Effector CD8-positive, alpha-beta T cell (primary cell): Measurements from ENCODE around the gene CRAT.
A peak's percentile ranks its signal among the peaks of the same experiment; 100 is the strongest.

Experiments
- DNase-seq: peaks from one replicate; lab custom pipeline; 2025; lab: John Stamatoyannopoulos, UW

Gene CRAT

GRCh38 chr9:129089246-129089645 is 21.3 kb downstream of the CRAT start:
- DNase-seq: no peak

DNA sequence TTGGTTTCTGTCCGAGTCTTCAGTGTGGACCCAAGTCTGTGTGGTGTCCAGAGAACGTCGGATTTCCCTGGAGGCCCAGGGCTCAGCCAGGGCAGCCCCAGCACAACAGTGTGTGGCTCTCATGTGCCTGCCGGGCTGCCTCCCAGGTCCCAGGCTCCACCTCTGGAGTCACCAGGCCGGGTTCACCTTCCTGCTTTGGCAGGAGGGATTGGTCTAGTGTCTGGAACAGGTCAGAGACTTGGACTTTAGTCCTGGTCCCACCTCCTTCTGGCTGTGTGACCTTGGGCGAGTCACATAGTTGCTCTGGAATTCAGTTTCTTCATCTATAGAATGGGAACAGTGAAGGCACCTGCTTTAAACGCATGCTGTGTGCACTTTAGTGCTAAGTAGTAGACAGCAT is 26.5 kb downstream of the CRAT start:
- no peak for DNase-seq

DNA sequence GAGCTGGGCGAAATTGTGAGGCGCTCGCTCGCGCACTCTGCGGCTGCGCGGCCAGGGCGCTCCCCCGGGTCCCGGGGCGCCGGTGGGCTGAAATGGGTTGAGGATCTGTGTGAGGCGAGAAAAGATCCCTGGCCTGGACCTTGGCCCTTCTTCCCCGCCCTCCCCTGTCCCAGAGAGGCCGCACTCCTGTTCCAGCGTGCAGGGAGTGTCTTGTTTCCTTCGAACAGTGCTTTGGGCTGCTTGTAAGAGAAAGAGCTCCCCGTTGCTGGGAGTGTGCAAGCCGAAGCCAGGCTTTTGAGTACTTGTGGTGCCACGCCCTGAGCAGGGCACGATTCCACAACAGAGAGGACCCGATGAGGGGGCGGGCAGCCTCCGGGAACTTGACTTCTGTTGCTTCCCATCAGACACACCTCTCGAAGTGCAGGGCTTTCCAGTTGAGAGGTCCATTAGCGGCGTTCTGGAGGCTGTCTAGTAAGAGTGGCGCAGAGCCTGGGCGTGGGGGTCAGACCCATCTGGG is 29.1 kb downstream of the CRAT start:
- DNase-seq: no peak

DNA sequence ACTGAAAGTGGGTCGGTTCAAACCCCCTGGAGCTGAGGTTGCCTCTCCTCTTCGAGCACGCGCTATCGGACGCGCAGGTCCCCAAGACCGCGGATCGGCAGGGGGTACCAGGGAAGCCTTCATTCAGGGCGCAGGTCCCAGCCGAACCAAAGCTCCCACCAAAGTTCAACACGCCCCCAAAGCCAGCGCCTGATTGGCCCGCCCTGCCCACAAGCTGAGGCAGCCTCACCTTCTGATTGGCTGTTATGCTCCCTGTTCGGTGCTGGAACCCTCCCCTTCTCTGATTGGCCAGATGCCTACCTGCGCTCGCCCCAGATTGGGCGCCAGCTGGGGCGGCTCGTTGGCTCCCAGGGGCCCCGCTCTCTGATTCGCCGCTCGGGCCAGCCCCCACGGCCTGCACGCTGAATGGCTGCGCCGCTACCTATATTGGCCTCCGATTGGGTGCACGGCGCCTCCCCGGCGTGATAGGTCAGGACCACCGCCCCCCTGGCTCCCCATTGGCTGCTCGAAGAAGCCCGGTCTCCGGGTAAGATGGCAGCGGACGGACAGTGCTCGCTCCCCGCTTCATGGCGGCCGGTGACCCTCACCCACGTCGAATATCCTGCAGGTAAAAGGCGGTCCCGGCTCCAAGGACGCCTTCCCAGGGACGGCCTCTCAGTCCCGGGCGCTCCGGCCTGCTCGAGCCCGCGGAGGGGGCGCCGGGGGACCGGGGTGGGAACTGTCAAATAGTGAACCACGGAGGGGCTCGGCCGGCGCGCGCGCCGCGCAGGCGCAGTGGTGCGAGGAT is 29.8 kb downstream of the CRAT start, which contains the start of gene DOLPP1:
DOLPP1 (plus strand) TSS at position 511 of the 787 bp plus-strand sequence; CDS start at position 532, 21 bp downstream.
- peak; percentile 96 for DNase-seq

DNA sequence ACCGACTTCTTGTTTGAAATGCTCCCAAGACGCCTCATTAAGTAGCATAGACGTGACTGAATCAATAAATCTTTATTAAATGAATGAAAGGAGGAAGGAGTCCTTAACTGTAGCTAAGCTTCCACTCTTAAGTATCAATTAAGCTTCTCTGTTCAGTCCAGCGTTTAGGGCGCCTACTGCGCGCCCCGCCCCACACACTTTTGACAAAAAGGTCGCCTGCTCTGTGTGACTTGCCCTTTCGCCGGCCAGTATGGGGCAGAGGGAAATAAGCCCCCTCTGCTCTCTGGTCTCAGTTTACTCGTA is 30.3 kb downstream of the CRAT start:
- DNase-seq: no peak

DNA sequence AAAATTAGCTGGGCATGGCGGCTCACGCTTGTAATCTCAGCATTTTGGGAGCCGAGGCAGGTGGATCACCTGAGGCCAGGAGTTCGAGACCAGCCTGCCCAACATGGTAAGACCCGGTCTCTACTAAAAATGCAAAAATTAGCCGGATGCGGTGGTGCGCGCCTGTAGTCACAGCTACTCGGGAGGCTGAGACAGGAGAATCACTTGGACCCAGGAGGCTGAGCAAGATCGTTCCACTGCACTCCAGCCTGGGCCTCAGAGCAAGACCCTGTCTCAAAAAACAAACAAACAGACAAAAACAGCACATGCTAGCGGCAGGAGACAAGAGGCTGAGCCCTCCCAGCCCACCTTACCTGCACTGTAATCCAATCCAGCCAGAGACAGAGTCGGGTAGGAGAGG is 30.8 kb downstream of the CRAT start:
- no peak for DNase-seq

DNA sequence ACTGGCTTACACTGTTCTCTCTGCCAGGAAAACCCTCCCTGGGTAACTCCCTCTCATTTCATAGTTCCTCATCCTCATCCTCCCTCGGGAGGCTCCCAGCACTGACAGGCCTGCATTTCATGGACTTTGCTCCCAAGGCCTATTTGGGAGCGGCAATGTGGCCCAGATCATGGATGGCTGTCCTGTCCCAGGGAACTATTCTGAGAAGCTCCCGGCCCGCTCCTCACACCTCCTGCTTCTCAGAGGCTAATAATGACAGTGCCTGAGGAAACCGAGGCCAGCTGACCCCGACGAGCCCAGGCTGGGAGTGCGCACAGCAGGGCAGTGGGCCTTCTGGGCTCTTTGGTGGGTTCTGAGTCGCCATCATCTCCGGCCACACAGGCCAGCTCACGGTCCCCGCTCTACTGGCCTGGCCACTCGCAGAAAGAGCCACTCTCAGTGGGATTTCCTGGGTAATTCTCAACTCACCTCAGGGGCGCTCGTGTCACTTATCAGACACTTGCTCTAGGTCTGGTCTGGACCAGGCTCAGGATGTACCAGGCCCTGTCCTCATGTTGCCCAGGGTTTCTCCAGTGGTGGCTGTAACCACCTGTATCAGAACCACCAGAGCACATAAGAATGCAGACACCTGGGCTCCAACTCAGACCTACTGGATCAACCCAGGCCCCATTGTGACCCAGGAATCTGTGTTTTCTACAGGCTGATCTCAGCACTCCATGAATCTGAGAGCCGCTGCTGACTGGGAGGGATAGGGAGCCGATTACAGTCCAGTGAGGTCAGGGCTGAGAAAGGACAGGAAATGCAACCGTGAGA is 31.7 kb downstream of the CRAT start:
- no peak for DNase-seq

- no peak for DNase-seq
Observed at GRCh38 chr9:129077236-129077635, 33.4 kb downstream of the CRAT start.

DNA sequence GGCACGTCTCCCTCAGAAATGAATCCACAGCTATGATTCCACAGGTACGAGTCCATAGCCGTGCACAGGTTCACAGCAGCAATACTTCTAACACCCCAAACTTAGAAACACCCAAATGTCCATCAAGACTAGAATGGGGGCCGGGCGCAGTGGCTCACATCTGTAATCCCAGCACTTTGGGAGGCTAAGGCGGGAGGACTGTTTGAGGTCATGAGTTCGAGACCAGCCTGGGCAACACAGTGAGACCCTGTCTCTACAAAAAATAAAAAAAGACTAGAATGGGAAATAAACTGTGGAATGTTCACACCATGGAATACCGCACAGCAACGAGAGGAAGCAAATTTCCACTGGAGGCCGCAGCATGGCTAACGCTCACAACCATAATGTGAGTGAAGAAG is 34.0 kb downstream of the CRAT start:
- DNase-seq: no peak

DNA sequence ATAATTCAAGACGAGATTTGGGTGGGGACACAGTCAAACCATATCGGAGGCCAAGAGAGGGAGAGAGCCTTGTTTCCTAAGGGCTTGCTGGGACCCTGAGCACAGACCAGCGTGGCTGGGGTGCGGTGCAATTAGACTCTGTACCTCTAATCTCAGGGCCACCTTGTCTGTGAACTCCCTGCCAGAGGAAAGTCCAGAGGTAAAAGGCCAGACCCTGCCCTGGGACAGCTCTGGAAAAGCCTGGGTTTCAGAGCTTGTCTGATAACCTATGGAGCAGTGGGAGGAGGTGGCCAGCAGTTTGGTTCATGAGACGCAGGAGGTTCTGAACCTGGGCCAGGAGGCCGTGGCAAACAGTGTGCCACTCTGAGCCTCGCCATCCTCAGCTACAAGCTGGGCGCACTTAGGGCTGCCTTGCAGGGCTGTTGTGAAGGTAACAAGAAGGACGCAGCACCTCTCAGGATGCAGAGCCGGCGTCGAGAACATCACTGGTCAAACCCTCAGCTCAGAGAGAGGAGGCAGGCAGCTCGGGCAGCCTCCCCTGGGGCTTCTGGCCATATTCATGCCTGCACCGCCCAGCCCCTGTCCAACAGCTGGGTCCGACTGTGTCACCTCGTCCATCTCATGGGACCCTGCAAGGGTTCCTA is 34.5 kb downstream of the CRAT start:
- no peak for DNase-seq

DNA sequence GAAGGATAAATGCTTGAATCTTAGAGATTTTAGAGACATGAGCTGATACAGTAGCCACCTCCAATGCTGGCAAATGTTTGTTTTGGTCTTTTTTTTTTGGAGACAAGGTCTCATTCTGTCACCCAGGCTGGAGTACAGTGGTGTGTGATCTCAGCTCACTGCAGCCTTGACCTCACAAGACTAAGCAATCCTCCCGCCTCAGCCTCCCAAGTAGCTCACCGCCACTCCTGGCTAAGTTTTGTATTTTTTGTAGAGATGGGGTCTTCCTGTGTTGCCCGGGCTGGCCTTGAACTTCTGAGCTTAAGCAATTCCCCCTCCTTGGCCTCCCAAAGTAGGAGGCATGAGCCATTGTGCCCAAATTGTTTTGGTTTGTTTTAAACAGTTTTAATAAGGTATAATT is 36.5 kb downstream of the CRAT start:
- no peak for DNase-seq

DNA sequence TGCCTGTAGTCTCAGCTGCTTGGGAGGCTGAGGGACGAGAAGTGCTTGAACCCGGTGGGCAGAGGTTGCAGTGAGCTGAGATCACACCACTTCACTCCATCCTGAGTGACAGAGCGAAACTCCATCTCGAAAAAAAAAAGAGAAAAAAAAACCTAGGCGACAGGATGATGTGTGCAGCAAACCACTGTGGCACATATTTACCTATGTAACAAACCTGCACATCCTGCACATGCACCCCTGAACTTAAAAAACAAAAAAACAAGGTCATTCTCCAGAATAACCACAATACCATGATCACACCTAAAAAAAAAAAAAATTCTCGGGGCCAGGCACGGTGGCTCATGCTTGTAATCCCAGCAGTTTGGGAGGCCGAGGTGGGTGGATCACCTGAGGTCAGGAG is 37.2 kb downstream of the CRAT start:
- DNase-seq: no peak

DNA sequence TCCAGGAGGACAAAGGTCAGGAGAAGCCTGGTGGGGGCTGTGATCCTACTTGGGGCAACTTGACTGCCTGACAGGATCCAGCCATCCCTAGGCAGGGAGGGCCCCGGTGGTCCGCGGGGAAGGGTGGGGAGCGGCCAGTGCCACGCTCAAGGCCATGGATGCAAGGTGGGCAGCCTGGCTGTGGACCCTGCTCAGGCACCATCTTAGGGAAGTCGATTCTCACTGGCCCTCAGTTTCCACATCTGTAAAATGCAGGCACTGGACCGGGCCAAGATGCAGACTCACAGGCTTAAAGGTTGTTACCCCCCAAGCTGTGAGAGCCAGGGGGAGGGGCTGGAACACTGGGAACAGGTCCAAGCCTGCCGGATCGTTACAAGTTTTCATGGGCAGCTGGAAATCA is 38.4 kb downstream of the CRAT start:
- DNase-seq: no peak

GRCh38 chr9:129071526-129072126 is 39.0 kb downstream of the CRAT start:
- no peak for DNase-seq

DNA sequence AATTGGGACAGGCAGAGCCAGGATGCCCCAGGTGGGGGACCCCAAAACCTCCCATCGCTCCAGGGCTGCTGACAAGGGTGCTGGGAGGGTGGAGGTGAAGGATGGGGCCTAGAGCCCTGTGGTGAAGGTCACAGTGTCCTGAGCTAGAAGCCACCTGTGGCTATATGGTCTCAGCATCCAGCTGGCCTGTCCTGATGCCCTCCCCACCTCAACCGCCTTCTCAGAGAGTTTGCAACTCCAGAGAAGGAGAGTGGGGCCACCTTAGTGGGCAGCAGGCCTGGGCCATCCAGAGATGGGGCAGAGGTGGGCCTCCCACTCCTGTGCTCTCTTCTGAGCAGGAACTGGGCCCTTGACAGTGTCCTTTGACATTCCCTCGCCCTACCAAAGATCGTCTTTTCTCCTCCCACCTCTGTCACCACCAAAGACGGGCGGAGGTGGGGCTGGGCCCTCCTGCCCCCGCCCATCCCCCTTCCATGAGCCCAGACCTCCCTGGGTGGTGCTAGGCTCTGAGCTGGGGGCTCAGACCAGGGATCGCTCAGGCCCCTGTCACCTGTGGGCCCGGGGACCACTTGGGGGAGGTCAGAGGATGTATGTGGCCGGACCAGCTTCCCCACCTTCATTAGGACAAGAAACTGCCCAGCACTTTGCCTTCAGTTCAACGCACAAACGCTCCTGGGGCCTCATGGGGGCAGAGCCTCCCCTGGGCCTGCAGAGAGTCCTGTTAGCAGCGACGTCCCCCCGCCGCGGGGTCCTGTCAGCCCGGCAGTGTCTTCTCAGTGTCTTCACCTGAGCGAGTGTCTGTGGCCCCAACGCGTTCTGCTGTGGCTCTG is 39.7 kb downstream of the CRAT start:
- no peak for DNase-seq

- no peak for DNase-seq
Observed at GRCh38 chr9:129069862-129070641, 40.5 kb downstream of the CRAT start.

DNA sequence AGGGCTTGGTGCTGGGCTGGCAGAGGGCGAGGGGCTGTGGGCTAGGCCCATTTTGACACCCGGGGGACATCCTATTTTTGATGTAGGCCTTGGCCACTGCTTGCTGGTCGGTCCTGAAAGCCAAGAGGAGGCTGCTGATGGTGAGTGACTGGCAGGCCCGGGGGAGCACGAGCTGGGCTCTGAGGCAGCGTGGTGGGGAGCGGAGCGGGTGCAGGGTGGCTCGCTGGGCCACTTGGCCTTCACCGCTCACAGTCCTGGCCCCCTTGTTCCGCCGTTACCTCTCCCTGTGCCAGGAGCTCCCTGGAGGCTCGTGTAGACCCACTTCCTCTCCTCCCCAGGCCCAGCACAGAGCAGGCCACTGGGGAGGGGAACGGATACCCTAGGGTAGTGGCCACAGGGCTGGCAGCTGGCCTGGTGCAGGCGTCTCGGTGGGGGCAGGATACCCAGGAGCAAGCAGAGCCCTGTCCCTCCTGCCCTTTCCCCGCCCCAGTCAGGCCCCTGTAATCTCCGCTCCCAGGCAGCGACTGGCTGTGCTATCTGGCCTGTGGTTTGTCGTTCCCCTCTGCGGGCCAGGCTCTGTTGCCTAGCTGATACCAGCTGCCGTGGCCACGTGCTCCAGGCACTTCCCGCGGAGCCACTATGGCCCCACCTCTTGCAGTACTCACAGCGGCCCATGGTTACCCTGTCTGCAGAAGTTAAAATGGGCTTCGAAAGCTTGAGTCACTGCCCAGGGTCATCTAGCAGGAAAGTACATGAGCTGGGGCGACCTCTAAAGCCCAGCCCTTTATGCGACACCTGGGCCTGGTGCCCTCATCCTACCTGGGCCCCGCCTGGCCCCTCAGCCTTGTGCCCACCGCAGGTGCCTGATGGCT is 41.4 kb downstream of the CRAT start:
- peak; percentile 18 for DNase-seq

- no peak for DNase-seq
Observed at GRCh38 chr9:129068110-129068509, 42.5 kb downstream of the CRAT start.

GRCh38 chr9:129064499-129064908 is 46.1 kb downstream of the CRAT start:
- no peak for DNase-seq

GRCh38 chr9:129063061-129063460 is 47.5 kb downstream of the CRAT start:
- DNase-seq: no peak
